Activated naive CD4-positive, alpha-beta T cell treated with anti-CD3 and anti-CD28 coated beads for 36 hours (primary cell): ENCODE measurements around the gene CD247. TPM values are rescaled to one million over a fixed set of nuclear protein-coding genes. Genes with fewer than 3 reads are reported as not detected.
A peak's percentile ranks its signal among the peaks of the same experiment; 100 is the strongest.

ENCODE experiments used
- CTCF ChIA-PET: fragments of 350-600 bp; sonication (Branson Sonifier 250); formaldehyde crosslinking; loops from one replicate; lab custom pipeline; 2021; ENCODE audit warnings: antibody characterized with exemption; lab: Charles Lee
- DNase-seq: peaks from one replicate; pipeline ENCODE4 v3.0.0-alpha.2; 2020
- H3K27ac Mint-ChIP-seq: one replicate; pipeline ENCODE4 v1.8.0; 2021; ENCODE audit warnings: mild to moderate bottlenecking, mixed read lengths
- H3K27me3 Mint-ChIP-seq: one replicate; pipeline ENCODE4 v1.8.0; 2021; ENCODE audit warnings: low read depth, mixed read lengths
- H3K36me3 Mint-ChIP-seq: one replicate; pipeline ENCODE4 v1.8.0; 2021; ENCODE audit warnings: low read depth, mixed read lengths
- H3K4me1 Mint-ChIP-seq: one replicate; pipeline ENCODE4 v1.8.0; 2021; ENCODE audit warnings: low read depth, mixed read lengths
- H3K4me3 Mint-ChIP-seq: one replicate; pipeline ENCODE4 v1.8.0; 2021; ENCODE audit warnings: mild to moderate bottlenecking, moderate library complexity, mixed read lengths
- H3K9me3 Mint-ChIP-seq: one replicate; pipeline ENCODE4 v1.8.0; 2021; ENCODE audit warnings: mixed read lengths
- intact Hi-C: fragments of 100-400 bp; cut with micrococcal nuclease; formaldehyde crosslinking; loops from one replicate; pipeline ENCODE4 v1.15.1; 2023
- total RNA-seq, 2 experiments: library from RNA; stranded (reverse); gene quantifications; one replicate each; pipeline ENCODE4 v1.2.3, GENCODE V29; 2021

The CD247 gene
- total RNA-seq, 2 experiments from 2014 or later, result 73.5 to 78.3 TPM

GRCh38 chr1:167493372-167493771 is 25.0 kb downstream of the CD247 start:
- Mint-ChIP-seq H3K4me3 (peak overlapping the region; percentile 9), H3K9me3 (no peaks in the 10 kb centered on the region), H3K27ac (peak overlapping the region; percentile 77), H3K27me3 (no peaks in the 10 kb centered on the region), H3K36me3 (peaks cover 16% of the 10 kb centered on the region), H3K4me1 (peaks cover 93% of the 10 kb centered on the region)
- CTCF ChIA-PET, result interaction anchor here (0.6 to 2.1 kb wide), 13 partner anchors 10 to 226 kb away, joined by 3 to 8 read pairs (median 4); partner anchors contain the start of gene CD247
- intact Hi-C loops, result no loop called here
- DNase-seq, result peak; percentile 3

- Mint-ChIP-seq H3K4me1 (peaks cover 93% of the 10 kb centered on the region), H3K4me3 (peak overlapping the region; percentile 69), H3K27me3 (no peaks in the 10 kb centered on the region), H3K27ac (peak overlapping the region; percentile 92), H3K9me3 (no peaks in the 10 kb centered on the region), H3K36me3 (peaks cover 12% of the 10 kb centered on the region)
- CTCF ChIA-PET, result interaction anchor here (0.6 to 2.1 kb wide), 9 partner anchors 9 to 53 kb away, joined by 3 to 8 read pairs (median 4); partner anchors contain the start of gene CD247
- intact Hi-C loops, result loop anchor here (1.0 kb wide), 4 partner anchors 8 to 45 kb away; no protein-coding TSS in a partner anchor
- DNase-seq, result peak; percentile 85
These were observed 25.8 kb downstream of the CD247 start for GRCh38 chr1:167492481-167492910.

- intact Hi-C loops, result loop anchor here (1.0 kb wide), 4 partner anchors 8 to 45 kb away; no protein-coding TSS in a partner anchor
- no peaks in the 10 kb centered on the region for H3K27me3 Mint-ChIP-seq
- H3K27ac Mint-ChIP-seq, result peak overlapping the region; percentile 92
- peak overlapping the region; percentile 69 for H3K4me3 Mint-ChIP-seq
- peaks cover 94% of the 10 kb centered on the region for H3K4me1 Mint-ChIP-seq
- peak; percentile 60 for DNase-seq
- CTCF ChIA-PET, result interaction anchor here (0.6 to 2.1 kb wide), 10 partner anchors 8 to 53 kb away, joined by 3 to 8 read pairs (median 4); partner anchors contain the start of gene CD247
- H3K9me3 Mint-ChIP-seq, result no peaks in the 10 kb centered on the region
- peaks cover 13% of the 10 kb centered on the region for H3K36me3 Mint-ChIP-seq
These were observed 26.5 kb downstream of the CD247 start for GRCh38 chr1:167491586-167492461.

GRCh38 chr1:167490765-167491164 is 27.6 kb downstream of the CD247 start:
- H3K27ac Mint-ChIP-seq, result peak overlapping the region; percentile 91
- no peaks in the 10 kb centered on the region for H3K27me3 Mint-ChIP-seq
- H3K4me3 Mint-ChIP-seq, result peak overlapping the region; percentile 58
- no peak for DNase-seq
- H3K9me3 Mint-ChIP-seq, result no peaks in the 10 kb centered on the region
- H3K36me3 Mint-ChIP-seq, result peaks cover 15% of the 10 kb centered on the region
- intact Hi-C loops, result no loop called here
- CTCF ChIA-PET, result interaction anchor here (1.1 to 1.5 kb wide), 5 partner anchors 17 to 50 kb away, joined by 3 to 4 read pairs (median 3); no protein-coding TSS in a partner anchor
- H3K4me1 Mint-ChIP-seq, result peaks cover 93% of the 10 kb centered on the region

- intact Hi-C loops, result loop anchor here (1.0 kb wide), 2 partner anchors 28 to 269 kb away; partner anchors contain the start of gene POU2F1
- Mint-ChIP-seq H3K36me3 (peaks cover 13% of the 10 kb centered on the region), H3K4me3 (peak overlapping the region; percentile 58), H3K9me3 (no peaks in the 10 kb centered on the region), H3K27ac (peak overlapping the region; percentile 91), H3K4me1 (peaks cover 93% of the 10 kb centered on the region), H3K27me3 (no peaks in the 10 kb centered on the region)
- peak; percentile 87 for DNase-seq
- CTCF ChIA-PET, result interaction anchor here (0.7 to 1.5 kb wide), 8 partner anchors 8 to 231 kb away, joined by 3 to 5 read pairs (median 4); no protein-coding TSS in a partner anchor
These were observed 28.6 kb downstream of the CD247 start for GRCh38 chr1:167489571-167490340.

- no peaks in the 10 kb centered on the region for H3K27me3 Mint-ChIP-seq
- intact Hi-C loops, result loop anchor here (1.0 kb wide), 2 partner anchors 29 to 268 kb away; partner anchors contain the start of gene POU2F1
These were observed 29.5 kb downstream of the CD247 start for GRCh38 chr1:167488786-167489185.

GRCh38 chr1:167487614-167488013 is 30.7 kb downstream of the CD247 start:
- Mint-ChIP-seq H3K9me3 (no peaks in the 10 kb centered on the region), H3K36me3 (peaks cover 16% of the 10 kb centered on the region), H3K27me3 (no peaks in the 10 kb centered on the region), H3K27ac (peak overlapping the region; percentile 85), H3K4me1 (peaks cover 95% of the 10 kb centered on the region), H3K4me3 (no peak overlapping the region)
- no peak for DNase-seq
- CTCF ChIA-PET, result interaction anchor here (0.6 to 1.5 kb wide), 6 partner anchors 9 to 41 kb away, joined by 3 to 5 read pairs (median 4); no protein-coding TSS in a partner anchor
- intact Hi-C loops, result no loop called here

More at GRCh38 chr1:167488786-167489185, 29.5 kb downstream of the CD247 start:
- CTCF ChIA-PET, result interaction anchor here (1.0 to 1.5 kb wide), 4 partner anchors 11 to 42 kb away, joined by 3 to 5 read pairs (median 4); partner anchors contain the start of gene CD247
- H3K36me3 Mint-ChIP-seq, result peaks cover 13% of the 10 kb centered on the region
- H3K9me3 Mint-ChIP-seq, result no peaks in the 10 kb centered on the region
- peaks cover 93% of the 10 kb centered on the region for H3K4me1 Mint-ChIP-seq
- H3K27ac Mint-ChIP-seq, result peak overlapping the region; percentile 85
- peak; percentile 45 for DNase-seq
- H3K4me3 Mint-ChIP-seq, result peak overlapping the region; percentile 66

- Mint-ChIP-seq H3K4me3 (peak overlapping the region; percentile 48), H3K36me3 (peaks cover 18% of the 10 kb centered on the region), H3K9me3 (no peaks in the 10 kb centered on the region), H3K27ac (peak overlapping the region; percentile 85), H3K4me1 (peaks cover 95% of the 10 kb centered on the region), H3K27me3 (no peaks in the 10 kb centered on the region)
- intact Hi-C loops, result no loop called here
- DNase-seq, result peak; percentile 46
- CTCF ChIA-PET, result interaction anchor here (0.9 to 2.1 kb wide), 6 partner anchors 10 to 47 kb away, joined by 3 to 8 read pairs (median 4); no protein-coding TSS in a partner anchor
These were observed 32.1 kb downstream of the CD247 start for GRCh38 chr1:167486090-167486824.

- Mint-ChIP-seq H3K36me3 (peaks cover 21% of the 10 kb centered on the region), H3K4me3 (peak overlapping the region; percentile 72), H3K4me1 (peaks cover 95% of the 10 kb centered on the region), H3K27me3 (no peaks in the 10 kb centered on the region), H3K27ac (peak overlapping the region; percentile 92), H3K9me3 (no peaks in the 10 kb centered on the region)
- DNase-seq, result peak; percentile 14
- intact Hi-C loops, result no loop called here
- CTCF ChIA-PET, result interaction anchor here (0.9 to 2.1 kb wide), 11 partner anchors 8 to 73 kb away, joined by 3 to 8 read pairs (median 4); no protein-coding TSS in a partner anchor
These were observed 33.4 kb downstream of the CD247 start for GRCh38 chr1:167484726-167485502.

- DNase-seq, result peak; percentile 62
- Mint-ChIP-seq H3K4me3 (peak overlapping the region; percentile 72), H3K27me3 (no peaks in the 10 kb centered on the region), H3K4me1 (peaks cover 97% of the 10 kb centered on the region), H3K36me3 (peaks cover 26% of the 10 kb centered on the region), H3K27ac (peak overlapping the region; percentile 92), H3K9me3 (no peaks in the 10 kb centered on the region)
- intact Hi-C loops, result no loop called here
- CTCF ChIA-PET, result interaction anchor here (0.8 to 1.9 kb wide), 7 partner anchors 9 to 74 kb away, joined by 3 to 6 read pairs (median 4); no protein-coding TSS in a partner anchor
These were observed 34.5 kb downstream of the CD247 start for GRCh38 chr1:167483790-167484189.
